KBM-7 (cell line): ENCODE data around the gene ADCYAP1.
"Not testable (repeated sequence)": the region's sequence is repeated elsewhere in the genome, so short reads cannot be mapped to it uniquely, and the experiment has no call there.

ENCODE experiments used
- DNase-seq: peaks from one replicate; pipeline ENCODE4 v3.0.0-alpha.2; 2015
- in situ Hi-C: fragments of 300-500 bp; cut with MboI; formaldehyde crosslinking; loops from 2 replicates; pipeline ENCODE4 v1.14.3; 2020; ENCODE audit warnings: low sequenced_read_pairs, low pct_unique_long_range_greater_than_20kb, mixed read lengths

The ADCYAP1 gene

GRCh38 chr18:904218-905090 lies at the start of gene ADCYAP1:
ADCYAP1 (plus strand) TSS chr18:904871; CDS start chr18:905387, 516 bp downstream.
- in situ Hi-C loops, result no loop called here
- no peak for DNase-seq

DNA sequence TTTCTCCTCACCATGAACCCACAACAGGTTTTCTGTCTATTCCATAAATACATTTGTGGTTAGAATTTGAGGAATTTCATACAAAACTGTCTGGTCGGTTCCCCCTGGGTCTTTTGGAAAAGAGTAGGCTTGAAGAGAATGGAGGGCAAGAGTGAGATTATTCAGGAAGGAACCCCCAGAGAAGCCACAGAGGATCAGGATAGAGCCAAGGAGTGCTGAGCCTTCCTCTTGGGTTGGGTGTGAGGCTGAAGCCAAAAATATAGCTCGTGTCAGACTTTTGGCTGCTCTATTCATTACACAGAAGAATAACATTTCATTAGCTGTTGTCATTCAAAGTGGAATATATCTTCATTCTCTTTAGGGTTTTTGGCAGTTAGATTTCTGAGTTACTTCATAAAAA lies 46.7 kb upstream of the ADCYAP1 start:
- in situ Hi-C loops, result no loop called here
- no peak for DNase-seq

- DNase-seq, result peak; percentile 69
- in situ Hi-C loops, result no loop called here
These were observed 39.8 kb upstream of the ADCYAP1 start for GRCh38 chr18:864872-865273.

GRCh38 chr18:867257-867656 lies 37.4 kb upstream of the ADCYAP1 start:
- no peak for DNase-seq
- in situ Hi-C loops, result no loop called here

- DNase-seq, in situ Hi-C loops: not testable (repeated sequence)
These were observed 31.2 kb upstream of the ADCYAP1 start for GRCh38 chr18:873426-873825.

- DNase-seq, result no peak
- in situ Hi-C loops, result no loop called here
These were observed 28.8 kb upstream of the ADCYAP1 start for GRCh38 chr18:875912-876311.

DNA sequence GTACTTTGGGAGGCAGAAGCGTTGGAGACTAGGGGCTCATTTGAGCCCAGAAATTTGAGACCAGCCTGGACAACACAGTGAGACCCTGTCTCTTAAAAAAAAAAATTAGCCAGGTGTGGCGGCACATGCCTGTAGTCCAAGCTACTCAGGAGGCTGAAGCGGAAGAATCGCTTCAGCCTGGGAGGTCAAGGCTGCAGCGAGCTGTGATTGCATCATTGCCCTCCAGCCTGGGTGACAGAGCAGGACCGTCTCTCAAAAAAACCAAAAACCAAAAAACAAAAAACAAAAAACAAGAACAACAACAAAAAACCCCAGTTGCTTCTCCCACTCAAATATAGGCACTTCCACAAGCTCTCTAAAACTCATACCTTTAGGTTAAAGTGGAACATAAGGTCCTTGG lies 27.4 kb upstream of the ADCYAP1 start:
- DNase-seq, result no peak
- in situ Hi-C loops, result no loop called here

DNA sequence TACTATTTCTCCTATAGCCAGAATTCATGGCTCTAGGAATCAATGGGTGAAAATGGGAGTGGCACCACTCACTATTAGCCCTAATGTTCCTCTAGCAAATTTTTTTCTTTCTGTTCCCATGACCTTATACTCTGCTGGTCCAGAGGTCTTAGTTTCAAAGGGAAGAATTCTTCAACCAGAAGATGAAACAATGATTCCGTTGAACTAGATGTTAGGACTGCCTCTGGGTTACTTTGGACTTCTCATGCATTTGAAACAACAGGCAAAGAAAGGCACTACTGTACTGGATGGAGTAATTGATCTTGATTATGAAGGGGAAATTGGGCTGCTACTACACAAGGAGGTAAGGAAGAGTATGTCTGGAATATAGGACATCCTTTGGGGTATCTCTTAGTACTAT lies 18.6 kb upstream of the ADCYAP1 start:
- in situ Hi-C loops, result no loop called here
- DNase-seq, result no peak

GRCh38 chr18:887716-888115 lies 17.0 kb upstream of the ADCYAP1 start:
- in situ Hi-C loops, result no loop called here

DNA sequence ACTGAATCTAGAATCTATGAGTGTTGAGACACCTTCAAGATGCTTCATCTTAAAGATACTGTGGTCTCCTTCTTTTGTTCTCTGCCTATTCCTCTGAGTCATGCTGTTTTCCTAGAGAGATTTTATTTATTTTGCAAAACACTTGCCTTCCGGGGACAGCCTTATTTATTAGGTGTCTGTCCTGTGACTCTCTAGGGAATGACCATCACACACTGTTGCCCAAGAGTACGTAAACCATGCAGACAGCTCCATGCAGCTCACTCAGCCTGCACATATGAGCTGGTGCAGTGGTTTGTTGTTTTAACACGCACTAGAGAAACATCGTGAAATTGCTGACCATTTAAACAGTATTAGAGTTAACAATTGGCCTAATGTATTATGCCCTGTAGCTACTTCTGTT lies 12.4 kb upstream of the ADCYAP1 start:
- in situ Hi-C loops, result no loop called here
- DNase-seq, result no peak

More at GRCh38 chr18:887716-888115, 17.0 kb upstream of the ADCYAP1 start:
- DNase-seq, result no peak

DNA sequence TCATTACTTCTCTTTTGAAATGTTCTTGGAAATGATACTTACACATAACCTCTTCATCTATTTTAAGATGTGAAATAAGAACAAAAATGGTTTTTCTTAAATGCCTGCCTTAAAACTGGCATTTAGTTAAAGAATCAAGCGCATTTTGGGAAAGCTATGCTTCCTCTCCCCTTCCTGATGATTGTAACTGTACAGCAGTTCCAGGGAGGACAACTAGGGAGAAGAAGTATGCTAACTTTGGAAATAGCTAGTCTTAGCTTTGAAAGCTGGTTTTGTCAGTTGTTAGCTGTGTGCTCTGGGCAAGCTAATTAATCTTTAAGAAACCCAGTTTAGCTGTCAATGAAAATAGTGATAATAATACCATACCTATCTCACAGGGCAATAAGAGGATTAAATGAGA lies 8.4 kb upstream of the ADCYAP1 start:
- in situ Hi-C loops, result no loop called here
- no peak for DNase-seq

GRCh38 chr18:901761-902160 lies 2.9 kb upstream of the ADCYAP1 start:
- no peak for DNase-seq
- in situ Hi-C loops, result no loop called here

GRCh38 chr18:902229-902628 lies 2.4 kb upstream of the ADCYAP1 start:
- in situ Hi-C loops, result no loop called here
- DNase-seq, result no peak

DNA sequence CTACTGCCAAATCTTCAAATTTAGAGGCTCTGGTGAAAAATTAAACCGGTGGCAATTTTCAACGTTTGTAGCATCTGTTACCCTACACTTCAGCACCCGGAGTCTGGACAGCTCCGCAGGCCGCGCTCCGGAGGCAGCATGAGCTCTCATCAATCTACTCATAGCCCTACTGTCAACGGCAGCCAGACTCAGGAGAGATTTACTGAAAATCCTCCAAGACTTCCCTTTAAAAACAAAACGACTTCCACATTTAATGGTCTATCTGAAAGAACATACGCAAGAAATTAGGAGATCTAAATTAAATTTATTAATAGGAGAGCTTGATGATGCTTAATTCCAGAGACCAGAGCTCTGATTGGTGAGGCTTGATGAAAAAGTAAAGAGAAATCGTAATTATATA lies 970 bp upstream of the ADCYAP1 start:
- DNase-seq, result peak; percentile 31

GRCh38 chr18:905307-905947 lies 756 bp downstream of the ADCYAP1 start:
- in situ Hi-C loops, result no loop called here
- DNase-seq, result no peak

More for the DNA sequence above, 970 bp upstream of the ADCYAP1 start:
- in situ Hi-C loops, result no loop called here

DNA sequence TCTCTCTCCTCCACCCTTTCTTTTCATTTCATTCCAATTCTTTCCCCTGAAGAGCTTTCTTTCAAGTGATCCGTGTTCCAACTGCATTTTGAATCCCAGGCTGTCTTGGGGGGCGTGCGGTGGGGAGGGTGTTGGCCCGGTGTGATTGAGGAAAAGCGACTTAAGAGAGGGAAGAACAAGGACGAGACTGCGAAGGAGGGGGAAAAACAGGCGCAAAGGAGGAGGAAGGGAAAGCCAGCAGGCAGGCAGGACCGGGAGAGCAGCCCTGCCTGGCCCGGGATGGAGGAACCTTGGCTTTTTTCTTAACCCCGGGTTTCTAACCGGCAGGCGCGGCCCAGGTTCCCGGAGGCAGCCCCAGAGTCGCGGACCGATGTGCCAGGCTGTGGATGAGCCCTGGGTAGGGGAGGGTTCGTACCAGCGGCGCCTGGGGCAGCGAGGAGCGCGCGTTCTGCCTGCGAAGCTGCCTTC lies 1.3 kb downstream of the ADCYAP1 start:
- in situ Hi-C loops, result no loop called here
- no peak for DNase-seq

DNA sequence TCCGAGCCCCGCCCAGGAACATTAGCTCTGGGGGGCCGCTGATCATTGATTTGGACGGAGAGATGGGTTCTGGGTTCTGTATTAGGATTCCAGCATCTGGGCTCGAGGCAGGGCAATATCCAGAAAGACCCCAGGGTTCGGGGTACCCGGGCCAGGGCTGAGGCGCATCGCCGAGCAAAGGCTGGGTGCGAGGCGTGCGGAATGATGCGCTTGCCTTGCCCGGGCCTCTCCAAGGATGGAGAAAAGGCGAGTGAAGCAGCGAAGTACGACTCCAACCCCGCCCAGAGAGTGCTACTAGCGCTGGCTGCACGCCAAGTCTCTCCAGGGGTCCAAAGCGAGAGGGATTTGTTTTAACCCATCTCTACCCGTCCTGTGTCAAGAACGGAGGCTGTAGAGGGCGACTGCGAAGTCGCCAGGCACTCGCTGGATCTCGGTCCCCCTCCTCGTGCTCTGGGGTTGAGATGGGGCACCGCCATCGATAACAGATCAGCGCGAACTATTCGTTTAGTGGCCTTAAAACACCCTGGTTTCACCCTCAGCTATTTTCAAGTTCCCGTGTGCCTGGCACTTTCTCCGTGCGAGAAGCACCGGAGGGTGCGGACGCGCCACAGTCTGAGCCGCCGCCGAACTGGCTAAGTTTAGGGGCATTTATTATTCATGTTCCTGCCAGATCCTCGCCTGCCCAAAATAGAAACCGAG lies 1.9 kb downstream of the ADCYAP1 start:
- in situ Hi-C loops, result no loop called here
- DNase-seq, result no peak

- in situ Hi-C loops, result no loop called here
- no peak for DNase-seq
These were observed 2.6 kb downstream of the ADCYAP1 start for GRCh38 chr18:907115-907884.
